Stimulated activated CD4-positive, alpha-beta T cell treated with anti-CD3 and anti-CD28 coated beads, TNF-alpha, amount 100 ng/mL, for 48 hours (primary cell): ENCODE results near the gene AIF1.
A peak's percentile ranks its signal among the peaks of the same experiment; 100 is the strongest.

Experiments
- DNase-seq, 3 donors: peaks; one replicate each; pipeline ENCODE4 v3.0.0-alpha.2; 2020; ENCODE audit warnings: low read depth in 3 of 3

AIF1 gene

GRCh38 chr6:31663126-31663960 is 48.3 kb downstream of the AIF1 start:
- no peak for DNase-seq

- no peak for DNase-seq
Measured at GRCh38 chr6:31663961-31664789, 49.1 kb downstream of the AIF1 start.

- peak; percentile 74 to 83 (median 80) for DNase-seq
Measured at GRCh38 chr6:31664790-31665500, 49.9 kb downstream of the AIF1 start, which contains the start of gene GPANK1. Gene GPANK1 (minus strand): TSS chr6:31664997. CDS start chr6:31664478, 519 bp downstream.

- DNase-seq, result peak; percentile 95 to 98 (median 96)
Measured at GRCh38 chr6:31665501-31666336, 50.7 kb downstream of the AIF1 start, which contains the start of gene CSNK2B. Gene CSNK2B (plus strand): TSS chr6:31666080. CDS start chr6:31666832, 752 bp downstream.

- no peak for DNase-seq
Measured at GRCh38 chr6:31666337-31666965, 51.4 kb downstream of the AIF1 start.
